Neural cell (in vitro differentiated cells): Measurements from ENCODE around the gene MAP4K2. TPM values are rescaled to one million over a fixed set of nuclear protein-coding genes. Genes with fewer than 3 reads are reported as not detected.

Experiments used
- H2AFZ ChIP-seq: fragments of 200-600, 300-800 bp; sonication (generic), shearing (Covaris generic); 2 replicates; pipeline ENCODE4 v1.6.0; 2014; ENCODE audit warnings: low read depth, mild to moderate bottlenecking, antibody characterized with exemption, low read length, moderate library complexity
- H3F3A ChIP-seq: fragments of 200-600 bp; shearing (Covaris generic); 2 replicates; pipeline ENCODE4 v1.6.1; 2016; ENCODE audit warnings: mild to moderate bottlenecking, moderate library complexity, mixed read lengths, antibody characterized with exemption, low read length; ENCODE audit not compliant: insufficient read depth, poor library complexity, severe bottlenecking
- H3K27ac ChIP-seq: fragments of 200-600, 300-800 bp; sonication (generic), shearing (Covaris generic); 2 replicates; pipeline ENCODE4 v1.5.1; 2014; ENCODE audit warnings: mild to moderate bottlenecking, low read length, moderate library complexity
- H3K27me3 ChIP-seq: fragments of 300-800, 200-600 bp; sonication (generic), shearing (Covaris generic); 2 replicates; pipeline ENCODE4 v1.6.0; 2014; ENCODE audit warnings: mild to moderate bottlenecking, low read depth, low read length, moderate library complexity; ENCODE audit not compliant: insufficient read depth
- H3K36me3 ChIP-seq: fragments of 300-800, 200-600 bp; sonication (generic), shearing (Covaris generic); 2 replicates; pipeline ENCODE4 v1.5.1; 2014; ENCODE audit warnings: mild to moderate bottlenecking, antibody characterized with exemption, low read length, moderate library complexity; ENCODE audit not compliant: insufficient read depth
- H3K4me2 ChIP-seq: fragments of 300-800, 200-600 bp; sonication (generic), shearing (Covaris generic); 2 replicates; pipeline ENCODE4 v1.6.0; 2014; ENCODE audit warnings: mild to moderate bottlenecking, low read length
- H3K4me3 ChIP-seq: fragments of 300-800, 200-600 bp; sonication (generic), shearing (Covaris generic); 2 replicates; pipeline ENCODE4 v1.5.1; 2014; ENCODE audit warnings: mild to moderate bottlenecking, low read length, moderate library complexity
- H3K79me2 ChIP-seq: fragments of 200-600 bp; shearing (Covaris generic); replicated peaks from 2 replicates; pipeline ENCODE4 v1.6.0; 2014; ENCODE audit warnings: mild to moderate bottlenecking, low read length, moderate library complexity; ENCODE audit not compliant: insufficient read depth
- H3K9ac ChIP-seq: fragments of 300-800, 200-600 bp; sonication (generic), shearing (Covaris generic); 2 replicates; pipeline ENCODE4 v1.6.1; 2016; ENCODE audit warnings: mild to moderate bottlenecking, low read length, mixed read lengths
- H3K9me2 ChIP-seq: fragments of 200-600 bp; shearing (Covaris generic); 2 replicates; pipeline ENCODE4 v1.6.1; 2016; ENCODE audit warnings: mild to moderate bottlenecking, low read length, mixed read lengths; ENCODE audit not compliant: insufficient read depth
- H3K9me3 ChIP-seq: fragments of 200-600, 300-800 bp; sonication (generic), shearing (Covaris generic); 2 replicates; pipeline ENCODE4 v1.6.1; 2016; ENCODE audit warnings: mild to moderate bottlenecking, mixed run types, low read length, moderate library complexity, mixed read lengths
- H4K20me1 ChIP-seq: fragments of 200-600 bp; shearing (Covaris generic); 2 replicates; pipeline ENCODE4 v1.6.1; 2016; ENCODE audit warnings: mild to moderate bottlenecking, mixed run types; ENCODE audit not compliant: insufficient read depth
- EP300 ChIP-seq: fragments of 450-650 bp; conservative IDR thresholded peaks from 2 replicates; pipeline ENCODE4 v1.6.1; 2014; ENCODE audit warnings: antibody characterized with exemption, mild to moderate bottlenecking, moderate library complexity; ENCODE audit not compliant: poor library complexity, severe bottlenecking
- EZH2 ChIP-seq: fragments of 200-600, 300-800 bp; shearing (Covaris generic), sonication (generic); IDR thresholded peaks from 2 replicates; pipeline ENCODE4 v1.6.1; 2014; ENCODE audit warnings: antibody characterized with exemption, low read length, borderline replicate concordance, mild to moderate bottlenecking; ENCODE audit not compliant: insufficient read depth, poor library complexity, severe bottlenecking
- MXI1 ChIP-seq: fragments of 450-650 bp; conservative IDR thresholded peaks from 2 replicates; pipeline ENCODE4 v1.6.1; 2014; ENCODE audit warnings: antibody characterized with exemption, mild to moderate bottlenecking; ENCODE audit not compliant: poor library complexity, severe bottlenecking
- POLR2AphosphoS5 ChIP-seq: IDR thresholded peaks from 2 replicates; pipeline ENCODE4 v1.6.1; 2012
- RAD21 ChIP-seq: fragments of 450-650 bp; conservative IDR thresholded peaks from 2 replicates; pipeline ENCODE4 v1.6.1; 2014; ENCODE audit warnings: antibody characterized with exemption, mild to moderate bottlenecking, moderate library complexity
- SMC3 ChIP-seq: fragments of 450-650 bp; conservative IDR thresholded peaks from 2 replicates; pipeline ENCODE4 v1.6.1; 2014; ENCODE audit warnings: antibody characterized with exemption, mild to moderate bottlenecking, moderate library complexity; ENCODE audit not compliant: poor library complexity
- TAF1 ChIP-seq: IDR thresholded peaks from 2 replicates; pipeline ENCODE4 v1.6.1; 2012; ENCODE audit warnings: low read depth
- polyA plus RNA-seq: library from polyadenylated mRNA; depleted of rRNA; stranded (reverse); fragments of >200 nt; gene quantifications from 2 replicates; pipeline ENCODE4 v1.2.3, GENCODE V29; 2014
- TF ChIP-seq, protein P1 (sequence below): IDR thresholded peaks from 2 replicates; pipeline ENCODE4 v1.6.1; 2012; ENCODE audit warnings: borderline replicate concordance
- TF ChIP-seq, protein P2 (sequence below): fragments of 450-650 bp; IDR thresholded peaks from 2 replicates; pipeline ENCODE4 v1.5.1; 2014; ENCODE audit warnings: antibody characterized with exemption, mild to moderate bottlenecking, moderate library complexity; ENCODE audit not compliant: poor library complexity, severe bottlenecking

Gene MAP4K2
- polyA plus RNA-seq, 1 donor from 2014 or later: 12.4 TPM

DNA sequence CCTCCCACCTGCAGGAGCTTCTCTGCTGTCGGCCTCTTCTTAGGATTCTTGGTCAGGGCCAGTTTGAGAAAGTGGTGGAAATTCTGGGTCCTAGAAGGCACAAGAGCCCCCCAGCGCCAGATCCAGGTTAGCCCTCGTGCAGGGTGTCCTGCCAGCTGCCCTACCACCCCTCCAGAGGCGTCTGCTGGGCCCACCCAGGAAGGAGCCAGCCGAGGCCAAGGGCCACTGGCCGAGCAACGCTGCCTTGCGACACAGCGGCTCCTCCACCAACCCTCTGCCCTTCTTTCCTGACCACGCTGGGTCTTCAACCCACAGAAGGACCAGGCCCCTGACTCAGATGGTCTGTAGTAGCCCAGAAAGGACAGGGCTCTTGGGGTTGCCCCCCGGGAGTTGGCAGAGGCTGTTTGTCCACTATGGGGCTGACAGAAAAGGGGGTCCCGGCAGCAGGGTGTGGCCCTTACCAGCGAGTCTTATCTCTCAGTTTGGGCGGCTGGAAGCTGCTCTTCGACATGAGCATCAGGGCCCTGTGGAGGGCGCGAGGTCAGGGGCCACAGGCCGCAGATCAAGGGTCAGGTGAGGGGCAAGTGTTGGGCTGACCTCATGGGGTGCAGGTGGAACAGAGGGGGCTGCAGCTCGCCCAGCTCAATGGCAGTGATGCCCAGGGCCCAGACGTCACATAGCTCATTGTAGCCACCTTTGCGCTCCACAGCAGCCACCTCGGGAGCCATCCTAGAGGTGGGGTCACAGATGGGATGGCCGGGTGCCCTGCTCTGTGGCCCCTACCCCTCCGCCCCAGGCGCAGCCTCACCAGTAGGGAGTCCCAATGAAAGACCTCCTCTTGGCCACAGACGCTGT is 2.5 kb downstream of the MAP4K2 start:
- Histone ChIP-seq H4K20me1 (no peaks in the 10 kb centered on the region), H3K9ac (no peak overlapping the region), H3K27ac (no peak overlapping the region), H3K27me3 (no peaks in the 10 kb centered on the region), H2AFZ (no peak overlapping the region), H3K79me2 (no peaks in the 10 kb centered on the region), H3K9me2 (no peaks in the 10 kb centered on the region), H3K4me3 (no peak overlapping the region), H3K9me3 (no peaks in the 10 kb centered on the region), H3K36me3 (peaks cover 7% of the 10 kb centered on the region), H3F3A (no peaks in the 10 kb centered on the region), H3K4me2 (no peak overlapping the region)
- TF ChIP-seq, protein P1, sequence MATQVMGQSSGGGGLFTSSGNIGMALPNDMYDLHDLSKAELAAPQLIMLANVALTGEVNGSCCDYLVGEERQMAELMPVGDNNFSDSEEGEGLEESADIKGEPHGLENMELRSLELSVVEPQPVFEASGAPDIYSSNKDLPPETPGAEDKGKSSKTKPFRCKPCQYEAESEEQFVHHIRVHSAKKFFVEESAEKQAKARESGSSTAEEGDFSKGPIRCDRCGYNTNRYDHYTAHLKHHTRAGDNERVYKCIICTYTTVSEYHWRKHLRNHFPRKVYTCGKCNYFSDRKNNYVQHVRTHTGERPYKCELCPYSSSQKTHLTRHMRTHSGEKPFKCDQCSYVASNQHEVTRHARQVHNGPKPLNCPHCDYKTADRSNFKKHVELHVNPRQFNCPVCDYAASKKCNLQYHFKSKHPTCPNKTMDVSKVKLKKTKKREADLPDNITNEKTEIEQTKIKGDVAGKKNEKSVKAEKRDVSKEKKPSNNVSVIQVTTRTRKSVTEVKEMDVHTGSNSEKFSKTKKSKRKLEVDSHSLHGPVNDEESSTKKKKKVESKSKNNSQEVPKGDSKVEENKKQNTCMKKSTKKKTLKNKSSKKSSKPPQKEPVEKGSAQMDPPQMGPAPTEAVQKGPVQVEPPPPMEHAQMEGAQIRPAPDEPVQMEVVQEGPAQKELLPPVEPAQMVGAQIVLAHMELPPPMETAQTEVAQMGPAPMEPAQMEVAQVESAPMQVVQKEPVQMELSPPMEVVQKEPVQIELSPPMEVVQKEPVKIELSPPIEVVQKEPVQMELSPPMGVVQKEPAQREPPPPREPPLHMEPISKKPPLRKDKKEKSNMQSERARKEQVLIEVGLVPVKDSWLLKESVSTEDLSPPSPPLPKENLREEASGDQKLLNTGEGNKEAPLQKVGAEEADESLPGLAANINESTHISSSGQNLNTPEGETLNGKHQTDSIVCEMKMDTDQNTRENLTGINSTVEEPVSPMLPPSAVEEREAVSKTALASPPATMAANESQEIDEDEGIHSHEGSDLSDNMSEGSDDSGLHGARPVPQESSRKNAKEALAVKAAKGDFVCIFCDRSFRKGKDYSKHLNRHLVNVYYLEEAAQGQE: no peak
- TF ChIP-seq, protein P2, sequence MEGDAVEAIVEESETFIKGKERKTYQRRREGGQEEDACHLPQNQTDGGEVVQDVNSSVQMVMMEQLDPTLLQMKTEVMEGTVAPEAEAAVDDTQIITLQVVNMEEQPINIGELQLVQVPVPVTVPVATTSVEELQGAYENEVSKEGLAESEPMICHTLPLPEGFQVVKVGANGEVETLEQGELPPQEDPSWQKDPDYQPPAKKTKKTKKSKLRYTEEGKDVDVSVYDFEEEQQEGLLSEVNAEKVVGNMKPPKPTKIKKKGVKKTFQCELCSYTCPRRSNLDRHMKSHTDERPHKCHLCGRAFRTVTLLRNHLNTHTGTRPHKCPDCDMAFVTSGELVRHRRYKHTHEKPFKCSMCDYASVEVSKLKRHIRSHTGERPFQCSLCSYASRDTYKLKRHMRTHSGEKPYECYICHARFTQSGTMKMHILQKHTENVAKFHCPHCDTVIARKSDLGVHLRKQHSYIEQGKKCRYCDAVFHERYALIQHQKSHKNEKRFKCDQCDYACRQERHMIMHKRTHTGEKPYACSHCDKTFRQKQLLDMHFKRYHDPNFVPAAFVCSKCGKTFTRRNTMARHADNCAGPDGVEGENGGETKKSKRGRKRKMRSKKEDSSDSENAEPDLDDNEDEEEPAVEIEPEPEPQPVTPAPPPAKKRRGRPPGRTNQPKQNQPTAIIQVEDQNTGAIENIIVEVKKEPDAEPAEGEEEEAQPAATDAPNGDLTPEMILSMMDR: no peak
- no peak for TF ChIP-seq TAF1
- no peak for TF ChIP-seq MXI1
- TF ChIP-seq EZH2: no peak
- no peak for TF ChIP-seq POLR2AphosphoS5
- no peak for TF ChIP-seq RAD21
- TF ChIP-seq EP300: no peak
- no peak for TF ChIP-seq SMC3

DNA sequence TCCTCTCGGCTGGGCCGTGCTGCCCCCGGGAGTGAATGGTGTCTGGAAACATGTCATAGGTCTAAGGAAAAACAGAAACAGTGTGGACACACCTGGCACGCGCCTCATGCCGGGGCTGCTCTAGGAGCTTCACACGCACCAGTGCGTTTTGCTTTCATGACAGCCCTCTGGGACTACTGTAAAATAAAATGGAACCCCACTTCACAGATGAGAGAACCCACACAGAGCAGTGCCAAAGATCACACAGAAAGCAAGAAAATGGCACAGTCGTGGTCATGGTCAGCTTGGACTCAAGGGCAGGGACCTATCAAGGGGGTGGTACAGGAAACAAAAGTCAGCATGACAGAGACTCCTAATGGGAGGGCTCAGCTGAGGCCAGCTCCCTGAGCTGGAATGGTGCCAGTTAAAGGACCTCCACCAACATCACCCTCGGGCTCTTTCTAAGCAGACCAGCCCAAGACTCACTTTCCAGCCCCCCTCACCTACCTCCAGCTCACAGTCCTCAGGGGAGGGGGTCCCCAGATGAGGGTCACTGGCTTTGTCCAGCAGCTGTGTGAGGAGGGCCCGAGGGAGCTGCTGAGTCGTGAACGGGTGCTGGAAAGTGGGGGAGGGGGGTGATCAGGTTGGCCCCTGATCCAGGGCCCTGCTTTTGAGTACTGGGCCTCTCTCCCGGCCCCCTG is 3.3 kb downstream of the MAP4K2 start:
- no peaks in the 10 kb centered on the region for H3K79me2 ChIP-seq
- H3K9me2 ChIP-seq: no peaks in the 10 kb centered on the region
- no peak overlapping the region for H3K9ac ChIP-seq
- no peak overlapping the region for H3K4me2 ChIP-seq
- H2AFZ ChIP-seq: no peak overlapping the region
- TF ChIP-seq EP300: no peak
- TF ChIP-seq, protein P1: no peak
- H3F3A ChIP-seq: no peaks in the 10 kb centered on the region
- no peaks in the 10 kb centered on the region for H3K27me3 ChIP-seq
- H3K4me3 ChIP-seq: no peak overlapping the region
- no peaks in the 10 kb centered on the region for H4K20me1 ChIP-seq
- no peak overlapping the region for H3K27ac ChIP-seq
- no peaks in the 10 kb centered on the region for H3K36me3 ChIP-seq
- H3K9me3 ChIP-seq: no peaks in the 10 kb centered on the region
